GM19324 (cell line): ENCODE measurements around the gene PDZK1.
"Not testable (repeated sequence)": the region's sequence is repeated elsewhere in the genome, so short reads cannot be mapped to it uniquely, and the experiment has no call there.

ENCODE experiments used
- ATAC-seq: cut with Tn5 transposase; IDR thresholded peaks from one replicate; pipeline ENCODE4 v1.9.1; 2021; ENCODE audit warnings: mild to moderate bottlenecking, moderate library complexity; ENCODE audit not compliant: unreplicated experiment, low FRiP score

Gene PDZK1

DNA sequence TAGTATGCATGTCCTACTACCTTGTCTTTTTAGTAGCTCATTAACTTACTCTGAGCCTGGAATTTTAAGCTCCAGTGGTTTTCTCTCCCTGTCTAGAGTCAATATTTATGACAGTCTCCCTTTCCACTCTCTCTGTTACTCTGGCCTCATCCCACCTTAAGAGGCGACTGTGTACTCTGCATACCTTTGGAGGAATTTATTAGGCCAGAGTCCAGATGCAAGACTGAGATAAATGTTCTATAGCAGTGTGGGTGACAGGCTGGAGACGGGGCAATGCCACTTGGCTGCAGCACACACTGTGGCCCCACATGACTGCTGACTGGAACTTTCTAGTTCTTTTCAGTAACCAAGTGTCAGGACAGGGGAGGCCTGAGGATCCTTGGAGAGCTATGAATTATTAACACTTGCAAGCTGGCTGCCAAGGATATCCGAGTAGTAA, 4.1 kb upstream of the PDZK1 start:
- ATAC-seq: no peak

GRCh38 chr1:145710291-145711027, 3.3 kb upstream of the PDZK1 start:
- ATAC-seq: no peak

DNA sequence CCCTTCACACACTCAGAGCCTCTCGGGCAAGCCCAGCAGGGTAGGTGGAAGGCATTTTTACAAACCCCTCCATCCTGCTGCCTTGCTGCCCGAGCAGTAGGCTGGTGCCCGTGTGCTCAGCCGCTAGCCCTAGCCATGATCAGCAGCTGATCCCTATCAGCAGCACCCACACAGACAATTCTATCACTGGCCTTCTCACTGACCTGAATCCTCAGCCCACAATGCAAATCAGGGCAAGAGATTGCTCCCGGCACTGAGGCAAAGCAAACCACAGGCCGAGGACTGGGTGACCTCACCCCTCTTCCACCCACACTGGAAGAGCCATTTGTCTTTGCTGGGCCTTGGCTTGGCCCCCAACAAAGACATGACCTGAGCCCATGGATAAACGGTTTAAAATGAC, 895 bp upstream of the PDZK1 start:
- no peak for ATAC-seq

GRCh38 chr1:145706086-145706664, 993 bp downstream of the PDZK1 start:
- ATAC-seq: no peak

GRCh38 chr1:145705622-145706021, 1.5 kb downstream of the PDZK1 start:
- ATAC-seq: no peak

DNA sequence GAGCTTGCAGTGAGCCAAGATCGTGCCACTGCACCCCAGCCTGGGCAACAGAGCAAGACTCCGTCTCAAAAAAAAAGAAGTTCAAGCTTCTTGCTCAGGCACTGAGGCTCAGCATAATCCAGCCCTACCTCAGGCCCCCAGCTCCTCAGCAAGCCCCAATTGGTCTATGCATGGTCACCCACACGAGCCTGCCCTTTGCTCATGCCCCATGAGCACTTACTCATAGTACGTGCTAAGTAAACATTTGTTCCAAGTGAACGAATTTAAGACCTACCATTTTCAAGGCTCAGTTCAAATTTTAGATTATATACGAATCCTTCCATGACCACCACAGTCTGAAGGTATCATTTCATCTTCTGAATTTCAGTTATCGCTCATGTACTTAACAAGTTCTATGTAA, 4.3 kb downstream of the PDZK1 start:
- no peak for ATAC-seq

DNA sequence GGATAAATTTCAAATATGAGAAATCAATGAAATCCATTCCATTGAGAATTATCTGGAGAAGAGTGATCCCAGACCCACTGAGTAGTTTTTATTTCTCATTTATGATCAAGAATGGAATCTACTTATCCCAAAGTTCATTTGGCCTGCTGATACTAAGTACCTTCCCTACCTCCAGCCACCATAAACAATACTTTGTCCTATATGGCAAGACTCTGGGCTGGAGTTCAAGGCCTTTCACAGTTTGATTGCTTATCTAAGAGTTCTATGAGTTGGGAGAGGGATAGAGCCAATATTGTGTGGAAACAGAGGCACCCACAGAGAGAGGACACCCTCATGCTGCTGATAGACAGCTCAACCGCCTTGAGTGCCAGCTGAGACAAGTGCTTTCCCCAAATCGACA, 5.1 kb downstream of the PDZK1 start:
- no peak for ATAC-seq

DNA sequence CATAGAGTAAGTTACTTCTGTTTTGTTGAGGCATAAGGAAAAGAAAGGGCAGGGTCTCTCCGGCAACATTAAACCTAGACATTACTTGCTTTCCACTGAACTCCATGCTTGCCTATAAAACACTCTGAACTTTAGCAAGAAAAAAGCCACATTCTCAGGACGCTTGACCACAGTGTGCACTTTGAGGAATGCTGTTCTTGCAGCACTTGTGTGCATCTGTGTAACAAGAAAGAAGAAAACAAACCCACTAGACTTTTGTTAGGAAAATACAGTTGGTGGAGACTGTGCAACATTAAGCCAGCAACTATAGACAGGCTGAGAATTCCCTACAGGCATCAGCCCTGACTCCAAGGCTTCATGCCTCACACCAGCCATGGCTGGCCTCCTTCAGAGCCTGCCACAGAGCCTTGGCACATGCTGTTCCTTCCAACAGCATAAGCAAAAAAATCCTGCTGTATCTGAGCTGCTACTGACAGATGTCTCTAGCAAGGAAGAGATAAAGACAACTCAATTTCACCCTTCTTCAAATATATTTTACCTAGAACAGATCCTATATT, 5.8 kb downstream of the PDZK1 start:
- no peak for ATAC-seq

DNA sequence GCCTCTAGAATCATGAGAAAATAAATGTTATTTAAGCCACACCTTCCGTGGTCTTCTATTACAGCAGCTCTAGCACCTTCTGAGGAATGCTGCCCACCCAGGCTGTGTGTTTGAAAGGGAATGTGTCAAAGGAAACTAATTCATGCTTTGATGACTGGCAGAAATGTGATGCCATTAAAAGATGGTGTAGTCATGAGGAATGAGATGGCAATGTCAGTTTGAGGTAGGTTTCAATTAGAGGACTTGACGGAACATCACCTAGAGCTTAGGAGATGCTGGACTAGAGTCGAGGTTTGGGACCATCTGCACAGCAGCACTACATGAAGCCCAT, 10.6 kb downstream of the PDZK1 start:
- ATAC-seq: no peak

DNA sequence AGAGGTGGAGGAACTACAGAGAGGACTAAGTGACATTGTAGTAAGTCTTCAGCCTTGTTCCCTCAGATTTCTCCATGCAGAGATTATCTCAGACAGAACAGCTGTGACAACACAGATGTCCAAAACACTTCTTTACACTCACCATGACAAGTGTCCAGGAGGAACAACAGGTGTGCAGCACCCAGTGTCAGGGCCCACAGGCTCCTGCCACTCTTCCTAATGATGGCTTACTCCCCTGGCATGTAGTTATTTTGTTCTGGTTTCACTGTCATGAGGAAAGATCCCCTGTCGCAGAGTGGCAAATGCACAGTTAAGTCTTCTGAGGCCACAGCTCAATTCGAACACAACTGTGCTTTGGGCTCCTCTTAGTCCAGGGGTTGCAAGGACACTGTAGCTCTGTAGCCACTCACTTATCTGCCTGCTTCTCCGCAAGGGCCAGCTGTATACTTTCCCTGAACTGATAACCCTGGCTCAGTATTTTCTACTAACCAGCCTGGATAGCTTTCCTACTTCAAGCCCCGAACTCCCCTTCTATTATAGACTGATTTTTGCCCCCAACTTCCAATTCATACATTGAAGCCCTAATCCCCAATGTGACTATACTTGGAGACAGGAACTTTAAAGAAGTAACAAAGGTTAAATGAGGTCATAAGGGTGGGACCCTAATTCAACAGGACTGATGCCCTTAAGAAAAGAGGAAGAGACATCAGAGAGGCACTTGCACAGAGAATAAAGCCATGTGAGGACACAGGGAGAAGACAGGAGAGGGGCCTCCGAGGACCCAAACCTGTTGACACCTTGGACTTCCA, 11.1 kb downstream of the PDZK1 start:
- ATAC-seq: no peak

DNA sequence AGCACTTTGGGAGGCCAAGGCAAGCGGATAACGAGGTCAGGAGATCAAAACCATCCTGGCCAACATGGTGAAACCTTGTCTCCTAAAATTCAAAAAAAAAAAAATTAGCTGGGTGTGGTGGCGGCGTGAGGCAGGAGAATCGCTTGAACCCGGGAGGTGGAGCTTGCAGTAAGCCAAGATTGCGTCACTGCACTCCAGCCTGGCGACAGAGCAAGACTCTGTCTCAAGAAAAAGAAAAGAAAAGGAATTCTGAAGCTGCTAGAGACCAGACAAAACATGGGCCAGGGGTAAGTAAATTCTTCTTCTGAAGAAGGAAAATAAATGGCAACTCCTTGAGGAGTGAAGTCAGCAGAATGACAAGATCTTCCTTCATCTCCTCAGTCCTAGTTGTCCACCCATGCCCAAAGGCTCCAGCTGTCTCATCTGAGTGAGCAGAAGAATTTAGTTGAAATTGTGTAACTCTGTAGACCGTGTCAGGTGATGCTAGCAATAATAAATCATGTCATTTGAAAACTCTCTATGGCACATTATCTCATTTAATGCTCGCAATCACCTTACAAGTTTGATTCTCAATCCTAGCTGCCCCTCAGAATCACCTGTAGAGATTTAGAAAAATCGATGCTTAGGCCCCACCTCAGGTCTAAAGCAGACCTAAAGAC, 14.3 kb downstream of the PDZK1 start:
- no peak for ATAC-seq

DNA sequence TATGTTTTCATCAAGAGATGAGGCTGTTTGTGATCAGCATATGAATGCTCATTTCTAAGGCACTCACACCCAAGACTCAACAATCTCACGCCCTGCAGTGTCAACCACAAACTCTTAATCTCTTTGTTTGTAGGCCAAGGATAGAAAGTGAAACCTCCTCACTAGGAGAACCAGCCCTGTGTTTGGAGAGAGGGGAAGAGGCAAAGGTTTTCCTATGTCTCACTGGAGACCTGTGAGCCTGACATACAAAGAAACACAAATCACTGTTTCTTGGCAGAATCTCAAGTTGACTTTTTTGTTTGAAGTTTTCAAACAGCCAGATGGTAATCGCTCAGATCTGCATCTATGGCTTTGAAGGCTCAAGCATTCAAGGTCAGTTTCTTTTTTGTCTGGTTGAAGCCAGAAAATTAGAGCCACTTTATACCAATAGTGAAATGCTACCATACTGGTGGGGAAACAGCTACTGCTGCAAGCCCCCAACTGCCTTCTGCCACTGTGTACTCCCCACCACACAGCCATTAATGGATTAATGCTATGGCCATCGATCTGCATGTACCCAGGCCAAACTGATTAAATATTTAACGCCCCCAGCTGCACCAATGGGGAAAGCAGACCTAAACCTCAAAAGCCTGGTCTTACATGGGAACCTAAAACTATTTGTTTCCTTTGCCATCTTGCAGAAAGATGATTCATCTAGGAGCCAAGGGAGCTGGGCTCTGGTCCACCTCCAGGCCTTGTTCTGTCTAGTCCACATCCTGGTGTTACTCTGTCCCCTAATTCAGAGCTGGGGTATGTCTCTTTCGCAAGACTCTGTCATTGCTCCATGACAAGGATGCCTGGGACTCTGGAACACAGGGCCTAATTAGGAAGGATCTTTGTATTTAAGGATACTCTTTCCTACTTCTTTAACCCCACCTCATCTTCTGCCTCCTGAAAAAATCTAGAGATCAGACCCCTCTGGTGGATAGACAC, 16.3 kb downstream of the PDZK1 start:
- no peak for ATAC-seq

- no peak for ATAC-seq
These were observed 17.2 kb downstream of the PDZK1 start for GRCh38 chr1:145689922-145690321.

DNA sequence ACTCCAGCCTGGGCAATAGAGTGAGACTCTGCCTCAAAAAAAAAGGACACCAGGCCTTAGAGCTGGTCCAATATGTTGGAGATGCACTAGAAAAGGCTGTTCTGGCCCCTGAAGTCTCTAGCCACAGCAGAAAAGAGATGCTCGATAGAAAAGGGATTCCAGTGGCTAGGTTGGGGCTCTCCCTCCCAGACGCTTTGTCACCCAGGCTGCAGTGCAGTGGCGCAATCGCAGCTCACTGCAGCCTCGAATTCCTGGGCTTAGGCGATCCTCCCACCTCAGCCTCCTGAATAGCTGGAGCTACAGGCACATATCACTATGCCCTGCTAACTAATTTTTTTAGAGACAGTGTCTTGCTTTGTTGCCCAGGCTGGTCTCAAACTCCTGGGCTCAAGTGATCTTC, 18.2 kb downstream of the PDZK1 start:
- no peak for ATAC-seq

DNA sequence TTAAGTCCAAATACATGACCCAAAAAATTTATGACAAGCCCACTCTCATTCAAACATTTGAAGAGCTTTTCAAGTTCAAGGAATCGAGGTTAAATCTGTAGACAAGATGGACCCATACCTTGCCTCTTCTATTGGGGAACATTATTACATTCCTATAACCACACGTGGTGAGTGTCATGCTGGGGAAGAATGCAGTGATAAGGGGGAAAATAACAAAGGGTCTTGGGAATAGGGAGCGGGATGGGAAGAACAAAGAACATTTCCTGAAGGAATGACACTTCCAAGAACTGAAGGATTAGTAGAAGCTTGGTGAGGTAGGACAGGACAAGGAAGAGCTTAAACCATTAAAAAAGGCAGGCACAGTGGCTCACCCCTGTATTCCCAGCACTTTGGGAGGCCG, 18.8 kb downstream of the PDZK1 start:
- no peak for ATAC-seq

GRCh38 chr1:145686078-145686477, 21.1 kb downstream of the PDZK1 start:
- not testable (repeated sequence) for ATAC-seq

GRCh38 chr1:145684858-145685257, 22.3 kb downstream of the PDZK1 start:
- ATAC-seq: not testable (repeated sequence)

DNA sequence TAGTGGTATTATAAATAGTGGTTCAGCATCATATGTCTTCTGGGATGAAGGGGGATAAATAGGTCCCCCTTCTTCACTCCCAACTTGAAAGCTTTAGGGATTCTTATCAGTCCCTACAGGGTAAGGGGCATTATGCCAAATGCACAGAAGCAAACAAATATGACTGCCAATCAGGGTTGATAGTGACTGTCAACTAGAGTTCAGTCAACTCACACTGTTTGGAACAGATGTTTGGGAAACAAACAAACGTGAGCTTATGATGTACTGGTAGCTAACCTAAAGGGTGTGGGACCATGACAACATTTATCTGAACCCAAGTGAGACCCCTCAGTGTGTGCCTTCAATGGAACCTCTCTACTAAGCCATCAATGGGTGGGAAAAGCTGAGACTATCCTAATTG, 34.0 kb downstream of the PDZK1 start:
- ATAC-seq: not testable (repeated sequence)

GRCh38 chr1:145670995-145671745, 36.0 kb downstream of the PDZK1 start:
- ATAC-seq: not testable (repeated sequence)
